HG02885 (cell line): ENCODE data around the gene SPAG6.
"Not testable (repeated sequence)": the region's sequence is repeated elsewhere in the genome, so short reads cannot be mapped to it uniquely, and the experiment has no call there.

Experiments used
- ATAC-seq: cut with Tn5 transposase; IDR thresholded peaks from one replicate; pipeline ENCODE4 v1.9.1; 2021; ENCODE audit warnings: mild to moderate bottlenecking; ENCODE audit not compliant: unreplicated experiment, poor library complexity

The SPAG6 gene

DNA sequence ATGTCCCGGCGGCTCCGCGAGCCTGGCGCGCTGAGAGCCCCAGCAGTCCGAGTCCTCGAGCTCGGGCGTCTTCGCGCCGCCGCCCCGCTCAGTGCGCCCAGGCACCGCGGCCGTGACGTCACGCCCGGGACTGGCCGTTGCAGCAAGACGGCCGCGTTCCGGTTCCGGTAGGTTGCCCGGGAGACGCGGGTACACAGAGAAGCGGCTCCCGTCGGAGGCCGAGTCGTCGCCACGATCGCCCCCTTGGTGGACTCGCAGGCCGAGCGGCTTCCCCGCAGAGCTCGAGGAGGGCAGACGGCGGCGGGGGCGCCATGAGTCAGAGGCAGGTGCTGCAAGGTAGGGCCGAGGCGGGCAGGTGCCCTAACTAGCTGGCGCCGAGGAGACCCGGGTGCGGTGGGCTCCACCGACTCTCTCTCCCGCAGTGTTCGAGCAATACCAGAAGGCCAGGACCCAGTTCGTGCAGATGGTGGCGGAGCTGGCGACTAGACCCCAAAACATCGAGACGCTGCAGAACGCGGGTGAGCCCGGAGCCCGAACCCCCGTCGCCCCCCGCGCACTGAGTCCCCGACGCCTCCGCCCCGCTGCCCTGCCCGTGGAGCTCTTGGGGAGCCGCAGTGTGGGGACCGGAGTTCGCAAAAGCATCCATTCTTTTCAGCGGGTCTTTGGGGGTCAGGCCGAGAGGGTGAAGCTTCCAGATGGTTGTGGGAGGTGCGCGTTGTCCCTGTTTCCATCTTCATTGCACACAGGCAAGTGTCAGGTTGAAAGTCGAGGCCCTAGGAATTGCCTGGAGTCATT lies at the start of gene SPAG6:
Gene SPAG6, plus strand, starts transcription at position 196 of the 795 bp plus-strand sequence. Its CDS starts 116 bp downstream, at position 312.
- no peak for ATAC-seq

- no peak for ATAC-seq
Observed at GRCh38 chr10:22301193-22301592, 44.1 kb upstream of the SPAG6 start.

GRCh38 chr10:22303461-22303860 lies 41.8 kb upstream of the SPAG6 start:
- ATAC-seq: no peak

- ATAC-seq: no peak
Observed at GRCh38 chr10:22305721-22306120, 39.6 kb upstream of the SPAG6 start.

DNA sequence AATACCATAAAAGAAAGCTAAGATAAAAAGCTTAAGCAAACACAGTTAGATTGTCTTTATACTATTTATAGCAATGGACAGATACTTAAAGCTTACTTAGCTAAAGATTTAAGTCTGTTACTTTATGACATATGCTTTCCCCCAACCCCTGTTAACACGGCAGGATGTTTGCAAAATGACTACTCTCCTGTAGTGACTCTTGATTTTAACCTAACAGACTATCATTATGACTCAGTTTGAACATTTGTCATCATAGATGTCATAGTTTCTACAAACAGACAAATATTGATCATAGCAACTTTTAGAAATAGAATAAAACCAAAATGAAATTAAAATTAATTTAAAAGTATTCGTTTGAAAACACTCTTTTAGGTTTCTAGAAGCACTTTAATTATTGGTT lies 36.9 kb upstream of the SPAG6 start:
- ATAC-seq: peak; percentile 99

- ATAC-seq: no peak
Observed at GRCh38 chr10:22309180-22310000, 35.9 kb upstream of the SPAG6 start.

- ATAC-seq: not testable (repeated sequence)
Observed at GRCh38 chr10:22310012-22310411, 35.3 kb upstream of the SPAG6 start.

GRCh38 chr10:22310928-22311327 lies 34.4 kb upstream of the SPAG6 start:
- ATAC-seq: no peak

GRCh38 chr10:22314852-22315251 lies 30.4 kb upstream of the SPAG6 start:
- ATAC-seq: no peak

- ATAC-seq: peak; percentile 31
Observed at GRCh38 chr10:22315455-22316285, 29.6 kb upstream of the SPAG6 start.

- peak; percentile 67 for ATAC-seq
Observed at GRCh38 chr10:22316286-22317075, 28.8 kb upstream of the SPAG6 start, which contains the start of gene COMMD3. COMMD3 (plus strand) TSS chr10:22316388; CDS start chr10:22316418, 30 bp downstream.

- peak; percentile 21 for ATAC-seq
Observed at GRCh38 chr10:22317076-22317370, 28.3 kb upstream of the SPAG6 start.

GRCh38 chr10:22317771-22318565 lies 27.3 kb upstream of the SPAG6 start:
- no peak for ATAC-seq

- no peak for ATAC-seq
Observed at GRCh38 chr10:22318772-22319171, 26.5 kb upstream of the SPAG6 start.

GRCh38 chr10:22319547-22319979 lies 25.7 kb upstream of the SPAG6 start:
- no peak for ATAC-seq

DNA sequence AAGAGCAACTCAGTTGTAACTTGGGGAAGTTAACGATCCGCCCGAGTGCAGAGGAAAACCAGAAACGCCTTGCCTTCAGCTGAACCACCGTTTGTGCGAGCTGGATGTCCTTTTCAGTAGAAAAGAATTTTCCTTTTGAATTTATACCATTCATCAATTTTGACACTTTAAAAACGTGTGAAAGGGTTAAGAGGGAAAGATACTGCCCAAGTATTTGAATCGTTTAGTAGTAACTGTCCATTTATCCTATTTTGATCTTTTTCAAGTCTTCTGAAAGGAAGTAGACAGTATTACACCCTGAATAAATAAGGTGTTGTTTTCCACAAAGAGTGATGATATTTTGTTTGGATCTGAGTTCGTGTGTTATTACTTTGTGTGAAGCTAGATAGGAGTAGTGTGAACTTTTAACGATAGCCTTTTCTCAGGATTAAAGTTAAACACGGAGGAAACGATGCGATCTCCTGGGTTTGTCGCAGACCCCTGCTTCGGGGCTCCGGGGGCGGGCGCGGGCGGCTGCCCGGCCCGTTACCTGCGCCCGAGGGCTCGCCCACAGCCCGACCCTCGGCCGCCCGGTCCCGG lies 25.2 kb upstream of the SPAG6 start:
- no peak for ATAC-seq

DNA sequence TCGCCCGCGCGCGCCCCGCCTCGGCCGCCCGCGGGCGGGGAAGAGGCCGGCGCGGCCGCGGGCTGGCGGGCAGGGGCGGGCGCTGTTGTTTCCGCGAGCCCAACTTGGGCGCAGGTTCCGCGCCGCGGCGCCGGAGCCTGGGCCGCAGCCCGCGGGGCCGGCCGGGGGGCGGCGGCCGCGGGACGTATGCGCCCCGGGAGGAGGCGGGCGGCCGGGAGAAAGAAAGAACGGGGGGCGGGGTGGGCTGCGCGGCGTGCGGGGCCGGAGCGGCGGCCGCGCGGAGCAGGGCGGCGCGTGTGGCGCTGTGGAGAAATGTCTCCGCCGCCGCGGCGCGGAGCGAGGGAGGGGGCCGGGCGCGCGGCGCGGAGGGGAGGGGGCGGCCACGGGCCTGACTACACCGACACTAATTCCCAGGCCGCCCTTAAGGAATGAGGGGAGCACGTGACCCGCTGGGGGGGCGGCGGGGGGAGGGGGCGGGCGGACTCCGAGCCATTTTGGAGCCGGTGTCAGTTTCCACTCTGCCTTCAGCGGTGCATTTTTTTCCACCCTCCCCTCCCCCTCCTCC lies 24.6 kb upstream of the SPAG6 start, which contains the start of gene BMI1:
Gene BMI1, plus strand, starts transcription at position 509 of the 565 bp plus-strand sequence. CDS start 5,351 bp downstream, outside the sequence.
- peak; percentile 25 for ATAC-seq
